BJ (cell line): ENCODE results near the gene PHRF1. TPM values are rescaled to one million over a fixed set of nuclear protein-coding genes. Genes with fewer than 3 reads are reported as not detected.
"Not testable (repeated sequence)": the region's sequence is repeated elsewhere in the genome, so short reads cannot be mapped to it uniquely, and the experiment has no call there.

Experiments
- CTCF ChIA-PET: fragments of 350-600 bp; formaldehyde crosslinking; extraction: SDS; loops from one replicate; lab custom pipeline; 2021; ENCODE audit warnings: antibody characterized with exemption, inconsistent platforms; lab: Yijun Ruan, JAX
- POLR2A ChIA-PET: fragments of 300-600 bp; sonication (Branson Sonifier 250); formaldehyde crosslinking; extraction: SDS; loops from one replicate; lab custom pipeline; 2021; ENCODE audit warnings: antibody characterized with exemption; lab: Charles Lee
- DNase-seq: peaks from one replicate; pipeline ENCODE4 v3.0.0-alpha.2; 2011; ENCODE audit warnings: low read depth
- H3K27me3 ChIP-seq: 2 replicates; pipeline ENCODE4 v1.6.0; 2011; ENCODE audit warnings: low read length; ENCODE audit not compliant: control insufficient read depth, insufficient read depth
- H3K36me3 ChIP-seq: 2 replicates; pipeline ENCODE4 v1.5.1; 2011; ENCODE audit warnings: low read length; ENCODE audit not compliant: control insufficient read depth, insufficient read depth
- H3K4me3 ChIP-seq: 2 replicates; pipeline ENCODE4 v1.5.1; 2011; ENCODE audit warnings: low read depth, mild to moderate bottlenecking, control low read depth, low read length
- polyA plus RNA-seq: library from polyadenylated mRNA; depleted of rRNA; stranded (reverse); fragments of >200 nt; gene quantifications from 2 replicates; pipeline ENCODE4 v1.2.3, GENCODE V29; 2011
- TF ChIP-seq, protein P1 (sequence below): IDR thresholded peaks from 2 replicates; pipeline ENCODE4 v1.5.1; 2011; ENCODE audit warnings: low read depth, mild to moderate bottlenecking, control low read depth, inconsistent platforms, low read length, moderate library complexity; ENCODE audit not compliant: insufficient read depth

The PHRF1 gene
- polyA plus RNA-seq, 1 experiment = 10.7 TPM

DNA sequence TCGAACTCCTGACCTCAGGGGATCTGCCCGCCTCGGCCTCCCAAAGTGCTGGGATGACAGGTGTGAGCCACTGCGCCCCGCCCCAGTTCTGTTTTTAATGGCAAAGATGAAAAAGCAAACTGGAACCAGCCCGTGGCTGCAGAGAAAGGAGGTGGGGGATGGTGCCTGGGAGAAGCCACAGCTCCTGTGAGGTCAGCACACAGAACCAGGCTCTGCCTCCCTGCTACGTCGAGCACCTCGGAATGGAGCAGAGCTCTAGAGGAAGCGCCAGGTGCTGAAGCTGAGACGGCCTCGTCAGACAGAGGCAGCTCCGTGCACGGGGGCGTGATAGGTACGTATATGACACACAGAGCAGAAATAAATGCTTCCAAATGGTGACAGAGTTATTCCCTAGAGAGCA, 69.3 kb downstream of the PHRF1 start:
- TF ChIP-seq, protein P1, sequence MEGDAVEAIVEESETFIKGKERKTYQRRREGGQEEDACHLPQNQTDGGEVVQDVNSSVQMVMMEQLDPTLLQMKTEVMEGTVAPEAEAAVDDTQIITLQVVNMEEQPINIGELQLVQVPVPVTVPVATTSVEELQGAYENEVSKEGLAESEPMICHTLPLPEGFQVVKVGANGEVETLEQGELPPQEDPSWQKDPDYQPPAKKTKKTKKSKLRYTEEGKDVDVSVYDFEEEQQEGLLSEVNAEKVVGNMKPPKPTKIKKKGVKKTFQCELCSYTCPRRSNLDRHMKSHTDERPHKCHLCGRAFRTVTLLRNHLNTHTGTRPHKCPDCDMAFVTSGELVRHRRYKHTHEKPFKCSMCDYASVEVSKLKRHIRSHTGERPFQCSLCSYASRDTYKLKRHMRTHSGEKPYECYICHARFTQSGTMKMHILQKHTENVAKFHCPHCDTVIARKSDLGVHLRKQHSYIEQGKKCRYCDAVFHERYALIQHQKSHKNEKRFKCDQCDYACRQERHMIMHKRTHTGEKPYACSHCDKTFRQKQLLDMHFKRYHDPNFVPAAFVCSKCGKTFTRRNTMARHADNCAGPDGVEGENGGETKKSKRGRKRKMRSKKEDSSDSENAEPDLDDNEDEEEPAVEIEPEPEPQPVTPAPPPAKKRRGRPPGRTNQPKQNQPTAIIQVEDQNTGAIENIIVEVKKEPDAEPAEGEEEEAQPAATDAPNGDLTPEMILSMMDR = no peak
- peaks cover 10% of the 10 kb centered on the region for H3K36me3 ChIP-seq
- H3K27me3 ChIP-seq = no peaks in the 10 kb centered on the region
- no peak for DNase-seq
- ChIA-PET CTCF (interaction anchor here (1.0 kb wide), 1 partner anchor 17 kb away, joined by 4 read pairs; no protein-coding TSS in a partner anchor), POLR2A (no interaction called here)
- no peak overlapping the region for H3K4me3 ChIP-seq

DNA sequence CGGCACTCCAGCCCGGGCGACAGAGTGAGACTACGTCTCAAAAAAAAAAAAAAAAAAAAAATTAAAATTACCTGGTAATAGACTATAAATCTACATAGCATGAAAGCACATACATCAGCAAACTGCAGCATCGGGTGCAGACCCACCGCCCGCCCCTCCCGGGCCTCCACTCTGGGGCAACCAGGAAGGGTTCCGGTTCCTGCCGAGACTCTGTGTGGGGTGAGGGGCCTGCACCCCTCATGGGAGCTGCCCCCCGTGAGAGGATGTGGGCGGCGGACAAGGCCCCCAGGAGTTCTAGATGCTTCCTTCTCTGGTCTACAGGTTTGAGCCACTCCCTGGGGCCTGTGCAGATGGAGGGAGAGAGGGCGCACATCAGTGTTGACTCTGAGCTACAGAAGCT, 69.9 kb downstream of the PHRF1 start:
- POLR2A ChIA-PET = no interaction called here
- TF ChIP-seq, protein P1 = no peak

DNA sequence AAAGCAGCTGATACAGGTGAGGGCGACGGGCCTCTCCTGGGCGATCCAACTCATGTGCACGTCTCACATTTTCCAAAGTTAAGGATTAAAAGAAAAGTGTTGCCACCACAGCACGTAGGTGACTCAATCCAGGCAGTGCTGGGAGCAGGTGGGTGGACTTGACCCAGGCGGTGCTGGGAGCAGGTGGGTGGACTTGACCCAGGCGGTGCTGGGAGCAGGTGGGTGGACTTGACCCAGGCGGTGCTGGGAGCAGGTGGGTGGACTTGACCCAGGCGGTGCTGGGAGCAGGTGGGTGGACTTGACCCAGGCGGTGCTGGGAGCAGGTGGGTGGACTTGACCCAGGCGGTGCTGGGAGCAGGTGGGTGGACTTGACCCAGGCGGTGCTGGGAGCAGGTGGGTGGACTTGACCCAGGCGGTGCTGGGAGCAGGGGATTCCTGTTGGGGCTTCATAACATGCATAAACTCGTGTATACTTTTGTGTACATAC, 71.4 kb downstream of the PHRF1 start:
- H3K27me3 ChIP-seq, DNase-seq, H3K4me3 ChIP-seq, POLR2A ChIA-PET, H3K36me3 ChIP-seq: not testable (repeated sequence)
- CTCF ChIA-PET = interaction anchor here (1.4 kb wide), 1 partner anchor 8 kb away, joined by 5 read pairs; no protein-coding TSS in a partner anchor

More for the DNA sequence above, 69.9 kb downstream of the PHRF1 start:
- Histone ChIP-seq H3K4me3 (no peak overlapping the region), H3K27me3 (no peaks in the 10 kb centered on the region), H3K36me3 (peaks cover 8% of the 10 kb centered on the region)
- CTCF ChIA-PET = interaction anchor here (0.6 to 0.8 kb wide), 2 partner anchors 81 to 1200 kb away, joined by 3 to 6 read pairs; no protein-coding TSS in a partner anchor
- no peak for DNase-seq

DNA sequence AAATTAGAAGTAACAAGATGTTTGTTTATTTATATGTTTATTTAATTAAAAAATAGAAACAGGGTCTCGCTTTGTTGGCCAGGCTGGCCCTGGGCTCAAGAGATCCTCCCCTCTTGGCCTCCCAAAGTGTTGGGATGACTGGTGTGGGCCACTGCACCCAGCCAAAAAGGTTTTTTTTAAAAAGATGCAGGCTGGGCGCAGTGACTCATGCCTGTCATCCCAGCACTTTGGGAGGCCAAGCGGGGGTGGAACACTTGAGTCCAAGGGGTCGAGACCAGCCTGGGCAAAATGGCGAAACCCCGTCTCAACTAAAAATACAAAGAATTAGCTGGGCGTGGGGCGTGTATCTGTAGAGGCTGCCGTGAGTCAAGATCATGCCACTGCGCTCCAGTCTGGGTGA, 74.2 kb downstream of the PHRF1 start:
- DNase-seq = no peak
- POLR2A ChIA-PET = no interaction called here
- H3K36me3 ChIP-seq = peaks cover 7% of the 10 kb centered on the region
- no peak overlapping the region for H3K4me3 ChIP-seq
- CTCF ChIA-PET = interaction anchor here (0.6 to 1.3 kb wide), 2 partner anchors 12 to 52 kb away, joined by 3 to 8 read pairs; no protein-coding TSS in a partner anchor
- H3K27me3 ChIP-seq = no peaks in the 10 kb centered on the region
- TF ChIP-seq, protein P1 = no peak

DNA sequence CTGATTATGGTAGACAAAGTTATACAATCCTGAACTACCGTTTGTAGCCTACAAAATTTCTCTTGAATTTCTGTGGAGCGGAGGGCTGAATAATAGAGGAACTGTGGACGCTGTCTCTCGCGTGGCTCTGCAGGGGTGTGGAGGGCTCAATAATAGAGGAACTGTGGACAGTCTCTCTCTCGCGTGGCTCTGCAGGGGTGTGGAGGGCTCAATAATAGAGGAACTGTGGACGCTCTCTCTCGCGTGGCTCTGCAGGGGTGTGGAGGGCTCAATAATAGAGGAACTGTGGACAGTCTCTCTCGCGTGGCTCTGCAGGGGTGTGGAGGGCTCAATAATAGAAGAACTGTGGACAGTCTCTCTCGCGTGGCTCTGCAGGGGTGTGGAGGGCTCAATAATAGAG, 76.9 kb downstream of the PHRF1 start:
- DNase-seq, H3K27me3 ChIP-seq, POLR2A ChIA-PET, H3K4me3 ChIP-seq: not testable (repeated sequence)
- CTCF ChIA-PET = interaction anchor here (0.7 kb wide), 1 partner anchor 70 kb away, joined by 4 read pairs; no protein-coding TSS in a partner anchor
- H3K36me3 ChIP-seq = peaks cover 12% of the 10 kb centered on the region

DNA sequence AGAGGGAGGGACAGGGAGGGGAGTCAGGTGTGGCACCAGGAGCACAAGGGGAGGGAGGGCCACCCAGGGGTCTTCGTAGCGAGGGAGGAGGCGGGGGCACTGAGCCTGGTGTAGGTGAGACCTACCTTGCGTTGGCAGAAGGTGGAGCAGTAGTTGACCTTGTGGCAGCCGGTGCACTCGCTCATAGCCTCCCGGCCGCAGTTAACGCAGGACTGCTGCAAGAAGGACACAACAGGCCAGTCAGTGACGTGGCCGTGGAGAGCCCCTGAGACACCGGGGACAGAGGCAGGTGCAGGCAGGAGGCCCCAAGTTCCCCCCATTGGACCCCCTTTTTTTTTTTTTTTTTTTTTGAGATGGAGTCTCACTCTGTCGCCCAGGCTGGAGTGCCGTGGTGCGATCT, 77.6 kb downstream of the PHRF1 start:
- H3K36me3 ChIP-seq = peaks cover 14% of the 10 kb centered on the region
- POLR2A ChIA-PET = no interaction called here
- CTCF ChIA-PET = no interaction called here
- no peak for DNase-seq
- TF ChIP-seq, protein P1 = no peak
- H3K27me3 ChIP-seq = no peaks in the 10 kb centered on the region
- H3K4me3 ChIP-seq = no peak overlapping the region

DNA sequence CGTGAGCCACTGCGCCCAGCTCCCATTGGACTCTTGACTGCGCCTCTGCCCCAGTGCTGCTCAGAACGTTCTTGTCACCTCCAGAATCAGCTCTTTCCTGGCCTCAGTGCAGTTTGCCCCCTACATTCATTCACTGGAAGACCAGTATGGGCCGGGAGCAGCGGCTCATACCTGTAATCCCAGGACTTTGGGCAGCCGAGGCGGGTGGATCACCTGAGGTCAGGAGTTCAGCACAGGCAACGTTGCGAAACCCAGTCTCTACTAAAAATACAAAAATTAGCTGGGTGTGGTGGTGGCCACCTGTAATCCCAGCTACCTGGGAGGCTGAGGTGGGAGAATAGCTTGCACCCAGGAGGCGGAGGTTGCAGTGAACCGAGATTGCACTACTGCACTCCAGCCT, 78.2 kb downstream of the PHRF1 start:
- CTCF ChIA-PET, DNase-seq, H3K27me3 ChIP-seq, H3K4me3 ChIP-seq, POLR2A ChIA-PET: not testable (repeated sequence)
- H3K36me3 ChIP-seq = peaks cover 16% of the 10 kb centered on the region
